Hematopoietic multipotent progenitor cell treated with erythropoietin and hydrocortisone succinate and interleukin-3 and kit ligand, for 6 days (in vitro differentiated cells): ENCODE measurements around the gene PAH.

Source experiments
- DNase-seq: peaks from one replicate; pipeline ENCODE4 v3.0.0-alpha.2; 2015

PAH gene

DNA sequence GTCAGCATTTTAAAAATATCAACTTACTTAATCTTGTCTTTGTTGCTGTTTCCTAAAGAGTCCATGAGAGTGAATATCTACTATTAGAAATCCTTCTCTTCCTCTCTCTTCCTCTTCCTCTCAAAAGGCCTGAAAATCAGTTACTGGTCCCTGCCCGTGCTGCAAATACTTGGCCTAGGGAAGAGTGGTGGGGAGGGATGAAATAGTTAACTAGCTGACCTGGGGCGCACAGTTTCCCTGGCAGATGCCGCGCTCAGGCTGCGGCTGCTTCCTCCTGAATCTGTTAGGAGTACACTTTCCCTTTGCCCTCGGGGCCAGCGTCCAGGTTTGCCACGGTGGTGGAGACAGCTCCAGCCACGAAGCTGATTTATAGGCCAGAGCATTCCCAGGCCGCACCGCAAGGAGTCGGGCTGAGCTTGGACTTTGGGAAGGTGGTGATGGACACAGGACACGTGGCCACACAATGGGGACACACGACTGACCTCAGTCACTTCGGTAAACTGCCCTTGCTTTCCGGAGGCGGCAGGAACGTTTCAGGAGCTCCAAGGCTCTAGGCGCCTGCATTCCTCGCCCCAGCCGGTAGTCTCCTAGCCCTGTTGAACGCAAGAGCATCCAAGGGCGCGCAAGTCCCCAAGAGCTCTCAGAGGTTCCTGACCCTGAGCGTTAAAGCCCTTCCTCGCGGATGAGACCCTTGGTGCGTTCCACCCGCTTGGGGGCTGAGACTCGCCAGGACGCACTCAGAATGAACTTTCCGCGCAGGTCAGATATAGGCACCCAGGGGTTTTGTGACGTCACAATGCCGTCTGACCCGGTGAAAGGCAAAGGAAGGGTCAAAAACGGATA, 33.3 kb upstream of the PAH start:
- DNase-seq: no peak

DNA sequence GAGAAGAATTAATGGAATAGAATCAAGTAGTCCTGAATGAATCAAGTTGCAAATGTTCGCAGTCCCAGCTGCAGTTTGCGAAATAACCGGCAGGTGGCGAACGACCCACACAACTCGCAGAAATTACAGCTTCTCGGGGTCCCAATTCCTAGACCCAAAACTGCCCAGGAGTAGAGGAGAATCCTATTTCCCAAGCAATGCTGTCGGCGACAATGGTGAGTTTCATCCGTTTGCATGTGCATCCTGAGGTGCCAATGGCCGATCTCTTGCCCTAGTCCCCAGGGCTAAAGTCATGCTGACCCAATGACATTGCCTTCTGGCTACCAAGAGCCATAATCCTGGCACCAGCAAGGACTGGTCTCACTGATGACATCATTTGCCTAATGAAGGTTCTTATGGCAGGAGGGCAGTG, 31.9 kb upstream of the PAH start:
- DNase-seq: peak; percentile 56

DNA sequence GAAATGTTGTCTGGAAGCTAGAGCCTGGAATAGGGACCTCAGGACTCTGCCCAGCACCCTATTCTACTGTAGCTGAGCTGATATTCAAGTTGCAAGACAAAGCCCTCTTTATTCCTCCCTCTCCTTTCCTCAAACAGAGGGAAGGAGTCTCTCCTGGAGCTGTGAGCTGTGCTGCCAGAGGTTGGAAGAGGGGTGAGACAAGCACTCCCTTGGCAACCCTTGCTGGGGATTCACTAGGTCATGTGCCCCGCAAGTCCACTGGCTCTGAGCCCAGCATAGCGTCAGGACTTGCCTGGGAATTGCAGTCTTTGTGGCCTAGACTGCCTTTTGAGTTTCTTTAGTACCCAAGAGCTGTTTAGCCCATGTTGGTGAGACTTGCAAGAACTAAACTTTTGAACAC, 29.0 kb upstream of the PAH start:
- no peak for DNase-seq

DNA sequence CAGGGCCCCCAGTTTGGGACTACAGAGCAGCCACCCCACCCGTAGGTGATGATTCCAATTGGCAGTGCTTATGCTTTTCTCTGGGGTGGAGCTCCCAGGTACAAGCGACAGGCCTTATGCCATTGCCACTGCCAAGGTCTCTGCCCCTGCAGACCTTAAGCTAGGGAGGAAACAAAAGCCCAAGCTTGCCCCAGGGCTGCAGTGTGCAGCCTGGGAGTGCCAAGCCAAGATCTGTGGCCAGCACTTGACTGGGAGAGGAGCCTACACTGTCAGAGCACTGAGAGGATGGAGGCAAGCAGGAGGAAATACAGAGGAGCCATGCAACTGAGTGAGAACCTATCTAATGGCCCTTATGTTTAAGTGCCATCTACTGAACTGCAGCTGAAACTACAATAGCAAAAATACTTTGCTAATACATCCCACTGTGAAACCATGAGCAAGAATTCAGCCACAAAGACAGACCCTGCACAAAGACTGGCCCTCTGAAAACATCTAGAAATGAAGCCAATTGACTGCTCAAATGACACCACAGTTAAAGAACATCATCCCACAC, 22.7 kb upstream of the PAH start:
- no peak for DNase-seq

DNA sequence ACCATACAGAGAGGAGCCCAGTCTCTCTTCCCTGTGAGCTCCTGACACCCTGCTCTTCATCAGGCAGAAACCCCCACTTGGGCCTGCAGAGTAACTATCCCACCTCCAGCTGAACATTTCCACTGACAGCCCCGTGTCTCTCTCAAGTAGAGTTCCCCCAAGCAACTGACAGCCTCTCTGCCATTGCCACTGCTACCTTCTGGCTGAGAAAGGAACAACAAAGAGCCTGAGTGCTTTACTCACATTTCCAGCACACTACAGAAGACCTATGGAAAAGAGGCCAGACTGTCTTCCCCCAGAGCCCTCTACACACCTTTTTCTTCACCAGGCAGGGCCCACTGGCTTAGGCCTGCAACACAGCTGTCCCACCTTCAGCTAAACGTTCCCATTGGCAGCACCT, 22.0 kb upstream of the PAH start:
- no peak for DNase-seq

DNA sequence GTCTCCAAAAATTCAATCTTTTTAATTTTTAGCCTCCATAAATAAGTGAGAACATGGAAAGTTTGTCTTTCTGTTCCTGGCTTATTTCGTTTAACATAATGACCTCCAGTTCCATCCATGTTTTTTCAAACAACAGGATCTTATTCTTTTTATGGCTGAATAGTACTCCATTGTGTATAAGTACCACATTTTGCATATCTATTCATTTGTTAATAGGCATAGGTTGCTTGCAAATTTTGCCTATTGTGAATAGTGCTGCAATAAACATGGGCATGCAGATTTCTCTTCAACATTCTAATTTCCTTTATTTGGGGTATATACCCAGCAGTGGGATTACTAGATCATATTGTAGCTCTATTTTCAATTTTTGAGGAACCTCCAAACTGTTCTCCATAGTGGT, 16.1 kb upstream of the PAH start:
- no peak for DNase-seq

DNA sequence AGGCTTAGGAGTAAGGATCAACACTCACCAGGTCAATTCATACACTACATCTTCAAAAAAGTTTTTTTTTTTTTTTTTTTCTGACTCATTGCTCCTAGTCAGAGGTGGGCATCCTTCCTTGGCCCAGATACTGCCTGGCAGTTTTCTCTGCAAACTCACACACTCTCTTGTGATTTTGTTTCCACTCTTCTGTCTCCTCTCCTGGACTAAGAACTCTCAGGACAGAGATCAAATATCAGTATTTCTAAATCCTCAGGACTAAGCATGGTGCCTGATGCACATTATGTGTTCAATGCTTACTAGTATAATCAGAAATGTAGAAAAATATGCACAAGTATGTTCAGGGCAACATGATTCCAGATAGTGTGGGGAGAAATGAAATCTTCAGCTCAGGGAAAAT, 10.2 kb upstream of the PAH start:
- no peak for DNase-seq

DNA sequence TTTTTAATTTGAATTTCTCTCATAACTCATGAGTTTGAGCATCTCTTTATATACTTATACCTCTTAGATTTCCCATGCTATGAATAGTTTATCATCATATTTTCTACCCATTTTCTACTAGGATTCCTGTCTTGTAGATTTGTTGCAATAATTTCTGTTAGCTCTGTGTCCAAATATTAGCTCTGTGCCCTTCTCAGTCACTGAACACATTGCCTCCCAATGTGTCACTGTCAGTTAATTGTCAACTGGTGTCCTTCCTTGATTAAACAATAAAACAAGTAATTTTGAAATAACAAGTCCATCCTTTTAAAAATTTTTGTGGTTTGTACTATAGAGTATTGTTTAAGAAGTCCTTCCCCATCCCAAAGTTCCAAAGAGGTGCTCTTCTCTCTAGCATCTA, 4.2 kb upstream of the PAH start:
- no peak for DNase-seq

DNA sequence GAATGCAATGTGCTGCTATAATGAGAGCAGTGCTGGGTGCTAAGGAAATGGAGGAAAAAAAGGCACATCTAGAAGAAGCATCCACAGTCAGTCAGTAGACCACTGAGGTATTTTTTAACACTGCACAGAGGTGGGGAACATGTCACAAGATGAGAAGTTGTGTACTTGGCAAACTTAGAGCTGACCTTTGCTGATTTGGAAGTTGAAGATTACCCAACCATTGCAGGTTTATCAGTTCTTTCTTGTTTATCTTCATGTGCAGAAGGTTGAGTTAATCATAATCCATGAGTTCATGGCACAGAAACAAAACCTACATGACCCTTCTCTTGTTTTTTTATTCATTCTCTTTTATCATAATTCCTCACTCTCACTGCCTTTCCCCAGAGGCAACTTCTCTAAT, 3.2 kb upstream of the PAH start:
- DNase-seq: no peak

DNA sequence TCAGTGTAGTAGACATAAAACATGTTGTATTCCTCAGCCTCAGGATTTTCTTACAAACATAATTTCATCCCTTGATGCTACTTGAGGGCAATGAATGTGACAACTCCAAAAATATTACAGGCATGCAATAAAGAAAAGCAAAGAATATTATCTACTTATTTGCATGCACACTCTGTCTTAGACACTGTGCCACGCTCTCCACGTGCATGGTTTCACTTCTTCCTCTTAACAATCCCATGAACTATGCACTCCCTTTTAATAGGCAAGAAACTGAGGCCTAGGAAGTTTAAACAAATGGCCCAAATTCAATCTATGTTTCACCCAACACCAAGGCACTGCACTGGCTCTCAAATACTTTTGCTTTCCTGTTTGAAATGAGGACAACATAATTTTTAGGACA, 1.8 kb upstream of the PAH start:
- DNase-seq: no peak

DNA sequence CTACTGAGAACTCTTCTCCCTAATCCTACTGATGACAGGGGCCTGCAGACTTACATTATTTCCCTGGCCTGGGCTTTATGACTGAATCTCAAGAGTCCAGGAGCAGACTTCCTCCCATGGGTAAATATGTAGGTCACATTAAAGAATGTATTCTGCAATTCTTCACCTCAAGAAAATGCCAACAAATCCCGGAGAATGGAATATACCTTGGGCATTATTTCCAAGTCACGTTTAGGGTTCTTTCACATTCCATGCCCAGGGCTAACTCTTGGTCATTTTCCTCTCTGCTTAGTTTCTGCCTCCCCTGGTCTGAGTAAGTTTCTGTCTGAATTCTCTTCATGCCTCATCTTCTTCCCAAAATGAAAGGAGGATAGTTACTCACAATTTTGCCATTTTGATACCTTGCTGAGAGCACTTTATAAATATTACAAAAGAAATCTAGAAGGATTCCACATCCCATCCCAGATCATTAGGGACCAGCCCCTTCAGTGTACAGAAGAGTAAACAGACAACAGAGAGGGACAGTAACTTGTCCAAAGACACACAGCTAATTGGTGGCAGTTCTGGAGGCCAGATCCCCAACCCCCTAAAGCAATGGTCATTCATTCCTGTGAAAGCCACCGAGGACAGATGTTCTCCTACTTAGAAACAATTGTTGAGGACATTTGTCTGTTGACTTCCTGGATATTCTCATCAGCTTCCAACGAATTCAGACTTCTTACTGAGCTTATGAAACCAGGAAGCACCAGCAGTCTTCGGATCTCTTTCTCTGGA, 605 bp downstream of the PAH start:
- no peak for DNase-seq

DNA sequence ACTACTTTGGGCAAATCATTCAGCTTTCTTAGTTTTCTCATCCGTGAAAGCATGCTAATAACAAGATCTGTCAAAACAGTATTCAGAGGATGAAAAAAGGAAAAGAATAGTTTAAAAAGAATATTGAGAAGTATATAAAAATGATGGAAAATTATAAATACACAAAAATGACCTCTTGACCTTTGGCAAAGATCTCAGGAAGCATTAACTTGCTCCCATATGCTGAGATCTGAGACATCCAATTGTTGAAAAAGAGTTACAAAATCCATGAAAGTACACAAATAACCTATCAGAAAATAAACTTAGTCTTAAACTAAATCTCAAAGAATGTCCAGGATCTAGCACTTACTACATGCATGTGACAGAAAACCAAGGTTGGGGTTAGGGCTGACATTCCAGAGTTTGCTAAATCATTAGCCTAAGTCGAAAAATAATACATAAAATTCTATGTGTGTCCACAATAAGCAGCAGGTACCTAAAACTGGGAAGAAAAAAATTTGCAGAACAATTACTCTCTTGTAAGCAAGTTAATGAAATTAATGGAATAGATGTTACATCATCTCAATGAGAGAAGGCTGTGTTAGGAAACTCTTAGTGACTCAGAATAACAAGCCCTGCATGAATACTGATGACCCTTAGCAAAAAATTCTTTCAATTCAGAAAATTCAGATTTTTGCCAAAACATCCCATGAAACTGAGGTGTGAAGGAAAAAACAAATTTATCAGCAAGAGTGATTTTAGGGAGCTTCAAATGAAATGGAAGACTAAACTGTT, 3.4 kb downstream of the PAH start:
- no peak for DNase-seq

DNA sequence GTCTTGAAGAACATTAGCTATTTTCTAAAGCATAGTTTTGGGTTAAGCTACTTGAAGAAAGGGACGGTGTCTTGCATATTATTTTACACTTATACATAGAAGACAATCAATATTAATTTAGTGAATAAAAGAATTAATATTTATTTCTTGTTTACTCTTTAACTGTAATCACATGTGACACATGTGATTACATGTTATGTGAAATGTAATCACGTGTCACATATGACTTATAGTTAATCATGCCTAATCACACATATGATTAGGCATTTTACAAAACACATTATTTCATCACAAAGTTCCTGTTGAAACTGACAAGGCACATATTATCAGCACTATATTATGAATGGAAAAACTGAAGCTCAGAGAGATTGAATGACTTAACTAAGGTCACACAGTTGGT, 4.8 kb downstream of the PAH start:
- DNase-seq: no peak

DNA sequence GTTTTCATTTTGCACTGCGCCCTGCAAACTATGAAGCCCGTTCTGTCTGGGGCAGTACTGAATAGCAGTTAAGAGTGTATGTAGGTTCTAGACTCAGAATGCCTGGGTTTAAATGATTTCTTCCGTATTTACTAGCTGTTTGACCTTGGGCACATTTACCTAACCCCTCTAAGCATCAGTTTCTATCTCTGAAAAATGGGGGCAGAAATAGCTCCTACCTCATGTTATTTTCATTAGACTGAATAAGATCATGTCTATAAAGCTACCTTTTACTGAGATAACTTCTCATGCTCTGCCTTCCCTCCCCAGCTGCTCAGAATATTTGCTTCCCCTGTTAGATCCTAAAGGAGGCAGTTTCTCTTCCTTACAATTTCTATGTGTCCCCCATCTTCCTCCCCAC, 5.7 kb downstream of the PAH start:
- DNase-seq: no peak

DNA sequence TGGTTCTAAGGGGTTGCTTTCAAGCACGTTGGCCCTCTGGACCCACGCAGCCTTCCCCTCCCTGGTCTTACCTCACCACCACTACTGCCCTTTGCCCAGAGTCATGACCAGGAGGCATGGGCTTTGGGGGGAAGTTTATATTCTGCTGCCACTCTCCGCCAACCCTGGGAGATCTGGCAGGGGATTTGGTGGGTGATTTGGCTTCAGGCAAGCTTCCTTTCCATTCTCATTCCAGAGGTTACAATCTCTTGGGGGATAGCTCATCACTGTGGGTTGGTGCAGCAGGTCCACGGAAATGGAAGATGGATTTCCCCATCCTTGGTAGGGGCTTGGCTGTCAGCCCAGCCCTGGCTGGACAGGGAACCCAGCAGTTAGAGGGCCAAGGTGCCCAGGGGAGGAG, 6.3 kb downstream of the PAH start:
- DNase-seq: no peak

DNA sequence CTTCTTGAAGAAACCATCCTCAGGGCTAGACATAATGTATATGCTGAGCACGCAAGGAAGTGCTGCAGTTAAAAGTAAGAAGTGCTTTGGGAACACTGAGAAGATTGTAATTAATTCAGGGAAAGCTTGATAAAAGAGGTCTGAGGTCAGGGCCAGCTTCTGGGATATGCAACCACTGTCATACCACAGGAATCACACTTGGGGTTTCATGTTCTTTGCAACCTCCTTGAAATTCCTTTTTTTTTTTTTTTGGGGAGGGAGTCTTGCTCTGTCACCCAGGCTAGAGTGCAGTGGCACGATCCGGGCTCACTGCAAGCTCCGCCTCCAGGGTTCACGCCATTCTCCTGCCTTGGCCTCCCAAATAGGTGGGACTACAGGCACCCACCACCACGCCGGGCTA, 6.9 kb downstream of the PAH start:
- DNase-seq: no peak

DNA sequence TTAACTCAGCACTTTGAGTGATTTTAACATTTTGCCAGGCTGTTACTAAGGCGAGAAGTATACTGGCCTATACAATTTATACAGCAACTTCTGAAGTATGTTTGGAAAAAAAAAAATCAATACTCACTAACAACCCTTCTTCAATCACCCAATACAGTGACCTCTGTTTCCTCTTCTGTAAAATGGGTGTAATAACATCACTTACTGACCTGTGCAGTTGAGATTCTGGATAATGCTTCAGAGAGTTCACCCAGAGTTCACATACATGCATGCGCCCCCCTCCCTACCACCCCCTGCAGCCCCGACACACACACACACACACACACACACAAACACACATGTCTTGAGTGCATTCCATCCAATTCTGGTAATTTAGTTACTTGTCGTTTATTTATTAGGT, 9.1 kb downstream of the PAH start:
- DNase-seq: no peak

DNA sequence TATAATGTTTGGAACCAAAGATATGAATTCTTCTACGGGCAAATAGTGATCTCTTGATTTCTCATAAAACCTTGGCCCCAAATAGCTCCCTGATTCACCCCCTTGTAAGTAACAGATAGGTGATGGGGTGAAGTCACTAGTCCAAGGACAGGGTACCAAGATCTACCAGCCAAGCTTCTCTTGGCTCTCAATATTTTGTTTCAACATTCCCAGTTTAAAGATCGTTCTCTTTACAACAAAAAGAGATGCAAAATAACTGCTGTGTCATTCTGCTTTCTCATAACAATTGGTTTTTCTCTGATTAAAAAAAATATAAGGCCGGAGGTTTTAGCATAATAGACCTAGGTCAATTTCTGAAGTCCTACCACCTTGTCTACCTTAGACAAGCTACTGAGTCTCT, 11.8 kb downstream of the PAH start:
- no peak for DNase-seq

DNA sequence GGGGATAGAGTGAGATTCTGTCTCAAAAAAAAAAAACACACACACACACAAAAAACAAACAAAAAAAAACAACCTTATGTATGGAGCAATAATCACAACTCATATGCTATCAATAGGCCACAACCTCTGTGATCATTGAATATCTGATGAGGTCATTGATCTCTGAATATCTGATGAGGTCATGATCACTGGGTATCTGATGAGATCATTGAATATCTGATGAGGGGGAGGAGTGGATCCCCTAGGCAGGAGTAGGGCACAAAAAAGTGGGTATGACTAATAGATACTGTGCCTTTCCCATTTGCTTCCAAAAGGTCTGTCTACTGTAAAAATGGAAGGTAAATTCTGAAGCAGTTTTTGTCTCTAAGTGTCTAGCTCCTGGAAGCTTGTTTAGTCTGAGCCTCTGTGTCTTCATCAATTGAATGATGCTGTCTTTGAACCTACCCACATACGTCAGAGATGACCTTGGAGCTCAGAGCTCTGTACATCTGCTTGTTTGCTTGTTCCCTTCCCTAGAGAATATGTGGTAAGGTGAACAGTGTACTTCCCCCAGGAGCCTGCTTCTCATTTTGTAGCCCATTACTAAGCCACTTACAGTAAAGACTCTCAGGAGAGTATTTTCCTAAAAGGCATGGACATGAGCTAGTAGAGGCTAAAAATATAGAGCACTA, 13.6 kb downstream of the PAH start:
- DNase-seq: no peak

DNA sequence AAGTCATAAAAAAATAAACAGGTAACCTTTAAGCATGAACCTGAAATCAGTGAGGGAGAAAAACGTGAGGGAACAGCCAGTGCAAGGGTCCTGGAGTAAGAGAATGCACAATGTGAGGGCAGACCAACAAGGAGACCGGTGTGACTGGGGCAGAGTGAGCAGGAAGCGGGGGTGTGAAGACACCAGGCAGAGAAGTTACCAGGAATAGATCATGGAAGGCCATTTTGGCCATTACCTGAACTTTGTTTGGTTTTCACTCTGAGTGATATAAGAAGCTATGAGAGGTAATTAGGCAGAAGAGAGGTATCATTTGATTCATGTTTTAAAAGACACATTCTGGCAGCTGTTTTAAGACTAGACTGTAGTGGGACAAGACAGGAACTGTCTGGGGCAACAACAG, 15.0 kb downstream of the PAH start:
- DNase-seq: no peak

DNA sequence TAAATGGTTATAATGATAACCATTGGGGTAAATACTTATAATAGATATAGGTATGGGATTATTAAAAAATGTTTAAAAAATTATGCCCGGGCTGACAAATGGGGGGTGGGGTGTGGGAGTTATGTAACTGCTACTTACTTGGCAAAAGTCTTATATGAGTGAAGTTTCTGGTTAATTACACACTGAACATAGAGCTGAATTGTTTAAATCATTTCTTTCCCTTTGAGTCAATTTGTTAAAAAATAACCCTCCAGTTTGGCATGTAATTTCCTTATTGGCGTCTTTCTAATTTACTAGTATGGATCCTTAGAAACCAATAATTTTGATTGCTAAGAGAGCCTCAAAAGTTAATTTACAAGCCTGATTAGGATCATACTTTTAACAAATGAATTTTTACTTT, 16.7 kb downstream of the PAH start:
- DNase-seq: no peak

DNA sequence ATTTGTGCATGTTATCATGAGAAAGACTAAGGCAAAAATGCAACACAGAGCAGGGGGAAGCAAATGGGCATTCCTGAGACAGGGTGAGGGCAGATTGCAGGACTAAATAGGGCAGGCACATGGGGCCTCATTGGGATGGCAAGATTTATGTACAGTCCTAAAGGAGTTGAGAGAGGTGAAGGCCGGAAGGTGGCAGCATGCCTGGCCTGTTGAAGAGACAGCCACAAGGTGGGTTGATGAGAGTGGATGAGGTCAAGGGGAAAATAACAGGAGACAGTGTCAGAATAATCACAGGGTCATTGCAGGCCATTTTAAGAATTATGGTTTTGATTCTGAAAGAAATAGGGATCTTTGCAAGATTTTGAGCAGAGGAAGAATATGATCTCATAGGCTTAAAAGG, 21.0 kb downstream of the PAH start:
- no peak for DNase-seq

DNA sequence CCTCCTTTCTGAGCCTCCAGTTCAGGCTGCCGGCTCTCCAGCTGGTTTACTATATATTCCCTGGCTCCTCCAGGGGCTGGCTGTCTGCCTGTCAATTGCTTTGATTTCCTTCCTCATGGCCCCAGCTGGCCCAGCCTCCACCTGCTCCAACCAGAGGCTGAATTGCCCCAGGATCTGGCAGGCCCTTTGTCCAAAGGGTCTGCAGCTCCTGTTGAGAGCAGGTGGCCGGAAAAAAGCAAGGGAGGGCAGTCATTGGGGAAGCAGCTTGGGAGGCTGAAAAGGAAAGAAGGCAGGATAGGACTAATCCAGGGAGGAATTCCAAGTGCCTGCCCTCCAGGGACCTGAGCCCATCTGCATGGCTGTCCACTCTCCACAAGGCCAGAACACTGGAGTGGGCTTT, 25.3 kb downstream of the PAH start:
- DNase-seq: no peak
